Measurements from ENCODE around the gene ANXA11. TPM values are rescaled to one million over a fixed set of nuclear protein-coding genes. Genes with fewer than 3 reads are reported as not detected.
A peak's percentile ranks its signal among the peaks of the same experiment; 100 is the strongest.

The ANXA11 gene
- total and polyA plus RNA-seq, 7 donors: 63.2 to 323 (median 109) TPM

- 45 to 71% methylated on average over 8 of the region's 8 CpGs for WGBS, 2 donors
- DNase-seq: no peak
- Histone ChIP-seq H3K27ac (peak overlapping the region; percentile 96 to 99 (median 96)), H3K9me3 (no peaks in the 10 kb centered on the region), H3K27me3 (no peaks in the 10 kb centered on the region), H3K4me1 (peaks cover 0 to 94% (median 88%) of the 10 kb centered on the region in 4 donors), H3K36me3 (no peaks in the 10 kb centered on the region), H3K4me3 (no peak overlapping the region)
- intact Hi-C loops (cut with DNase I): loop anchor here (10.0 kb wide), 1 partner anchor 827 kb away; no protein-coding TSS in a partner anchor
- no peak for TF ChIP-seq CTCF (IDR thresholded peaks at IDR 0.05)
- TF ChIP-seq POLR2A (IDR thresholded peaks at IDR 0.05): no peak
- TF ChIP-seq EP300 (IDR thresholded peaks at IDR 0.05): no peak
- TF ChIP-seq POLR2AphosphoS5 (IDR thresholded peaks at IDR 0.05): no peak
Observed at GRCh38 chr10:80201608-80202141, 3.7 kb downstream of the ANXA11 start.

GRCh38 chr10:80200687-80201086, 4.7 kb downstream of the ANXA11 start:
- peak overlapping the region; percentile 50 to 97 (median 96) for H3K27ac ChIP-seq
- H3K4me3 ChIP-seq: no peak overlapping the region
- no peaks in the 10 kb centered on the region for H3K27me3 ChIP-seq
- intact Hi-C loops (cut with DNase I): loop anchor here (10.0 kb wide), 1 partner anchor 826 kb away; no protein-coding TSS in a partner anchor
- 83 to 94% methylated on average over 10 of the region's 10 CpGs for WGBS, 2 donors
- H3K9me3 ChIP-seq: no peaks in the 10 kb centered on the region
- TF ChIP-seq EP300 (IDR thresholded peaks at IDR 0.05) (no peak), POLR2A (IDR thresholded peaks at IDR 0.05) (no peak), CTCF (IDR thresholded peaks at IDR 0.05) (no peak), POLR2AphosphoS5 (IDR thresholded peaks at IDR 0.05) (no peak)
- peaks cover 0 to 93% (median 86%) of the 10 kb centered on the region in 4 donors for H3K4me1 ChIP-seq
- DNase-seq: no peak
- H3K36me3 ChIP-seq: no peaks in the 10 kb centered on the region

GRCh38 chr10:80200259-80200658, 5.1 kb downstream of the ANXA11 start:
- TF ChIP-seq CTCF (IDR thresholded peaks at IDR 0.05) (no peak), POLR2A (IDR thresholded peaks at IDR 0.05) (no peak), POLR2AphosphoS5 (IDR thresholded peaks at IDR 0.05) (no peak), EP300 (IDR thresholded peaks at IDR 0.05) (no peak)
- H3K27ac ChIP-seq: peak overlapping the region; percentile 50 to 97 (median 96)
- intact Hi-C loops (cut with DNase I): loop anchor here (10.0 kb wide), 1 partner anchor 825 kb away; no protein-coding TSS in a partner anchor

GRCh38 chr10:80199828-80200227, 5.5 kb downstream of the ANXA11 start:
- Histone ChIP-seq H3K27ac (peak overlapping the region; percentile 50 to 97 (median 96)), H3K27me3 (no peaks in the 10 kb centered on the region), H3K4me3 (no peak overlapping the region), H3K4me1 (peaks cover 0 to 99% (median 89%) of the 10 kb centered on the region in 4 donors), H3K36me3 (no peaks in the 10 kb centered on the region), H3K9me3 (no peaks in the 10 kb centered on the region)
- TF ChIP-seq EP300 (IDR thresholded peaks at IDR 0.05) (no peak), POLR2AphosphoS5 (IDR thresholded peaks at IDR 0.05) (peak in 3 of 4 donors; percentile 11 to 68 (median 20)), CTCF (IDR thresholded peaks at IDR 0.05) (peak in 1 of 4 experiments; percentile 12)
- intact Hi-C loops (cut with DNase I): loop anchor here (10.0 kb wide), 1 partner anchor 825 kb away; no protein-coding TSS in a partner anchor
- WGBS, 2 donors: 15 to 37% methylated on average over 8 of the region's 8 CpGs
- no peak for DNase-seq

More at GRCh38 chr10:80200259-80200658, 5.1 kb downstream of the ANXA11 start:
- Histone ChIP-seq H3K27me3 (no peaks in the 10 kb centered on the region), H3K36me3 (no peaks in the 10 kb centered on the region), H3K9me3 (no peaks in the 10 kb centered on the region), H3K4me1 (peaks cover 0 to 95% (median 87%) of the 10 kb centered on the region in 4 donors), H3K4me3 (no peak overlapping the region)
- DNase-seq: no peak
- WGBS, 2 donors: 21 to 69% methylated on average over 1 of the region's 1 CpG
